ENCODE data around the gene ABCA2.

Gene ABCA2

GRCh38 chr9:136960212-136960937 is 67.7 kb downstream of the ABCA2 start:
- DNase-seq = no peak

- DNase-seq = no peak
Observed at GRCh38 chr9:136958898-136959850, 68.9 kb downstream of the ABCA2 start.

DNA sequence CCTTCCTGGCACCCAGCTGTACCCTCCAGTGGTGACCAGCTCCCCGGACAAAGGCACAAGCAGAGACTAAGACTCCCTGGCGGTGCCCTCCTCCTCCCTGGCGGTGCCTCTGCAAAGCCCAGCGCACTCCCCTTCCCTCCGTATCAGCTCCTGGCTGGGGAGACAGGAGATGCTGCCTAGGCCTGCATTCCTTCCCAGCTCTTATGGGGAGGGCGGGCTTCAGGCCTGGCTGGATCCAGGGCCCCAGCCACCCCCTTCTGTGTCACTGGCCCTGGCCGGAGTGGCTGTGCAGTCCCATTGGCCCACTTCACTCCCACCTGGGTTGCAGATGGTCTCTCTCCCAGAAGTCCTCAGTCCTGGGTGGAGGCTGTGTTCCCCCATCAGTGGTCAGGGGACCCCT is 69.6 kb downstream of the ABCA2 start:
- no peak for DNase-seq

DNA sequence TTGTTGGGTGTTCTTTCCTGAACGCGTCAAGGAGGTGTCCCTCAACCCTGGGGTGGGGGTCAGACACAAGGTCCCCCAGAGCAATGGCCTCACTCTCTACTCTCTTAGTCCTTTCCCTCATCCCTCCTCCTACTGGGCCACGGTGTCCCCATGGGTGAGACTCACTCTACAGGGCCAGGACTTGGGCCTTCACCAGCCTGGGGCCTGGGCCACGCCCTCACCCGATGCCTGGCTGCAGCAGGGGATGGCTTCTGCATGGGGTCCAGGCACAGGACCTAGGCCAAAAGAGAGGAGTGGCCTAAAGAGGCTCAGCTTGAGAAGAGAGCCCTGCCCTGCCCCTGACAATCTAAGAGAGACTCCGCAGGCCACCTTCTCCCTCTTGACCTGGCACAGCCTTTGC is 70.1 kb downstream of the ABCA2 start:
- DNase-seq = no peak

DNA sequence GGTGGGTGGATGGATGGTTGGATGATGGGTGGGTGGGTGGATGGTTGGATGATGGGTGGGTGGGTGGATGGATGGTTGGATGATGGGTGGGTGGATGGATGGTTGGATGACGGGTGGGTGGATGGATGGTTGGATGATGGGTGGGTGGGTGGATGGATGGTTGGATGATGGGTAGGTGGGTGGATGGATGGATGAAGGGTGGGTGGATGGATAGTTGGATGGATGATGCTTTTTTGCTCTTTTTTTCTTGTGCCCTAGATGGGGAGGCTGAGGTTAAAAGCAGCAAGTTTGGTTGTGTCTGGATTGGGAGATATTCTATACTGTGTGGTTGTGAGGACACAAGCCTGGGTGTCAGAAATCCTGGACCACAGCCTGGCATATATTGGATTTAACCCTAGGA is 70.6 kb downstream of the ABCA2 start:
- no peak for DNase-seq

All from NCI-H526 treated with DMSO at 0.1 percent for 48 hours (cell line).